Adrenal gland (tissue), 12 donors: ENCODE results near the gene GPRC5A. TPM values are rescaled to one million over a fixed set of nuclear protein-coding genes. Genes with fewer than 3 reads are reported as not detected.

Experiments used
- DNase-seq, 7 donors: peaks; one replicate each; pipeline ENCODE4 v3.0.0-alpha.2; 2019 to 2020
- H3K27ac ChIP-seq, 5 donors: fragments of 200-600 bp; sonication (generic) in 4 of 5; 1 replicate in 3 of 5; 2 replicates in 2 of 5; pipeline versions ENCODE4 v1.5.1 to v1.8.0; 2016 to 2020; ENCODE audit warnings: mild to moderate bottlenecking in 1 of 5
- H3K27me3 ChIP-seq: fragments of 200-600 bp; 2 replicates; pipeline ENCODE4 v1.8.0; 2021
- H3K36me3 ChIP-seq, 2 donors: fragments of 200-600 bp; replicated peaks in 1 of 2; 1 replicate in 1 of 2; 2 replicates in 1 of 2; pipeline versions ENCODE4 v1.5.1 to v1.8.0; 2018 to 2022
- H3K4me1 ChIP-seq, 2 donors: fragments of 200-600 bp; replicated peaks in 1 of 2; 1 replicate in 1 of 2; 2 replicates in 1 of 2; pipeline versions ENCODE4 v1.5.1 to v1.8.0; 2018 to 2021
- H3K4me3 ChIP-seq, 4 donors: fragments of 200-600 bp; sonication (generic) in 3 of 4; one replicate each; pipeline ENCODE4 v1.5.1; 2016 to 2018
- H3K9me3 ChIP-seq, 3 donors: fragments of 200-600 bp; sonication (generic) in 1 of 3; replicated peaks in 1 of 3; 1 replicate in 2 of 3; 2 replicates in 1 of 3; pipeline versions ENCODE4 v1.5.1 to v1.8.0; 2016 to 2021
- CTCF ChIP-seq, 6 experiments: fragments of 450-650 bp in 4 of 6; fragments of 200-600 bp in 2 of 6; sonication (generic) in 1 of 6; IDR thresholded peaks; 1 replicate in 5 of 6; 2 replicates in 1 of 6; pipeline versions ENCODE4 v1.5.1 to v1.8.0; 2016 to 2021; ENCODE audit warnings: antibody characterized with exemption in 6 of 6, mild to moderate bottlenecking in 2 of 6, moderate library complexity in 1 of 6
- POLR2A ChIP-seq, 2 donors: fragments of 450-650 bp; IDR thresholded peaks; one replicate each; pipeline ENCODE4 v1.6.1; 2017; ENCODE audit warnings: antibody characterized with exemption in 2 of 2, mild to moderate bottlenecking in 2 of 2, moderate library complexity in 1 of 2
- WGBS, 4 donors: extraction: QIAGEN DNeasy Blood & Tissue Kit in 2 of 4; methylation state at CpG; one replicate each; pipeline versions ENCODE4 v1.1.5 to v1.1.7; 2013 to 2017; 5-methylcytosine and 5-hydroxymethylcytosine counted together
- intact Hi-C, 2 donors: fragments of 100-400 bp; cut with DNase I; formaldehyde crosslinking; loops; one replicate each; pipeline versions ENCODE4 v1.14.1 to v1.15.0; 2022 to 2023
- microRNA counts, 2 donors: library from miRNA; unstranded; fragments of <30 nt; microRNA quantifications; one replicate each; lab custom pipeline; 2016
- polyA plus RNA-seq, 3 donors: library from polyadenylated mRNA; stranded (reverse); fragments of 200-250 nt in 2 of 3; fragments of 350-450 nt in 1 of 3; fragmentation: Illumina TruSeq in 1 of 3; extraction: RNeasy Lipid Tissue Mini Kit (QIAGEN cat#74804) in 1 of 3; gene quantifications; one replicate each; pipeline ENCODE4 v1.2.3, GENCODE V29; 2013 to 2014
- total RNA-seq, 9 donors: library from RNA; depleted of rRNA in 4 of 9; stranded (reverse); fragments of >200 nt in 4 of 9; fragments of 120-200 nt in 1 of 9; fragmentation: NEBNext Ultra II Directional in 1 of 9; extraction: Animal tissue kit (Norgen Biotek cat#: 25700) in 1 of 9; gene quantifications; one replicate each; pipeline versions ENCODE4 v1.1.0 to v1.2.4, GENCODE V29; 2013 to 2023
- donor health status: healthy with polysubstance abuse.
- donor health status: Bipolar disorder and iron deficiency.
- donor health status: DM: yes; HTN: yes; CAD: no.
- donor health status: DM: no; HTN: no; CAD: no.
- donor health status: DM: no; HTN: no; CAD: no.
- donor health status: DM: yes; HTN: yes; CAD: no.

The GPRC5A gene
- total and polyA plus RNA-seq, 12 donors, result 0.33 to 22.3 (median 6.2) TPM

- Histone ChIP-seq H3K27me3 (no peaks in the 10 kb centered on the region), H3K4me1 (no peaks in the 10 kb centered on the region), H3K27ac (no peak overlapping the region), H3K4me3 (no peak overlapping the region), H3K9me3 (no peaks in the 10 kb centered on the region), H3K36me3 (no peaks in the 10 kb centered on the region)
- intact Hi-C loops, result no loop called here
- WGBS, 4 donors, result 75 to 92% (median 84%) methylated on average over 5 of the region's 5 CpGs
- no peak for DNase-seq
- TF ChIP-seq CTCF (IDR thresholded peaks at IDR 0.05) (no peak), POLR2A (IDR thresholded peaks at IDR 0.05) (no peak)
Observed at GRCh38 chr12:12960639-12961209, 69.4 kb downstream of the GPRC5A start.

- Histone ChIP-seq H3K36me3 (peaks cover 0 to 18% of the 10 kb centered on the region in 2 donors), H3K27ac (no peak overlapping the region), H3K4me3 (no peak overlapping the region), H3K27me3 (no peaks in the 10 kb centered on the region), H3K4me1 (no peaks in the 10 kb centered on the region), H3K9me3 (no peaks in the 10 kb centered on the region)
- WGBS, 4 donors, result 85 to 89% (median 86%) methylated on average over 4 of the region's 4 CpGs
- DNase-seq, result no peak
- TF ChIP-seq POLR2A (IDR thresholded peaks at IDR 0.05) (no peak), CTCF (IDR thresholded peaks at IDR 0.05) (no peak)
- intact Hi-C loops, result no loop called here
Observed at GRCh38 chr12:12964255-12964654, 72.9 kb downstream of the GPRC5A start.

- TF ChIP-seq CTCF (IDR thresholded peaks at IDR 0.05) (no peak), POLR2A (IDR thresholded peaks at IDR 0.05) (no peak)
- no peaks in the 10 kb centered on the region for H3K27me3 ChIP-seq
- intact Hi-C loops, result no loop called here
- no peaks in the 10 kb centered on the region for H3K4me1 ChIP-seq
- no peaks in the 10 kb centered on the region for H3K9me3 ChIP-seq
- H3K27ac ChIP-seq, result no peak overlapping the region
- no peak for DNase-seq
- peaks cover 0 to 23% of the 10 kb centered on the region in 2 donors for H3K36me3 ChIP-seq
- WGBS, 4 donors, result 76 to 88% (median 83%) methylated on average over 4 of the region's 4 CpGs
- H3K4me3 ChIP-seq, result no peak overlapping the region
Observed at GRCh38 chr12:12965836-12966235, 74.5 kb downstream of the GPRC5A start.

MicroRNAs within 50 kb of the gene (microRNA counts, 767-probe panel; counts per million panel counts)
- microRNA hsa-miR-614 (lab: Ali Mortazavi, UCI), result 0 counts per million in 2 donors

Other genes with a start within 250 kb of the GPRC5A start
- gene GPR19, start 195.4 kb upstream of the GPRC5A start, total RNA-seq, result 1 to 10 TPM in 2 of 9 donors, under 1 TPM in 4, not detected in 3; 0.56 to 1.1 (median 0.78) TPM
- gene GPR19, start 195.4 kb upstream of the GPRC5A start, polyA plus RNA-seq, result 1 to 10 TPM in 2 of 3 donors, under 1 TPM in 1; 0.98 to 1.8 (median 1.1) TPM
- 10 to 100 TPM; 37.9 to 97.8 (median 64.4) TPM for gene CDKN1B, start 174.2 kb upstream of the GPRC5A start, total RNA-seq
- 10 to 100 TPM; 18.2 to 80.3 (median 25.3) TPM for gene CDKN1B, start 174.2 kb upstream of the GPRC5A start, polyA plus RNA-seq
- 10 to 100 TPM in 4 of 9 donors, 1 to 10 TPM in 5; 2.1 to 11.5 (median 8.1) TPM for gene APOLD1, start 105.9 kb upstream of the GPRC5A start, total RNA-seq
- 1 to 10 TPM; 1.2 to 7.6 (median 6.9) TPM for gene APOLD1, start 105.9 kb upstream of the GPRC5A start, polyA plus RNA-seq
- gene DDX47, start 78.2 kb upstream of the GPRC5A start, total RNA-seq, result 10 to 100 TPM; 28.8 to 77.3 (median 45.2) TPM
- 10 to 100 TPM; 31.6 to 70.3 (median 34.0) TPM for gene DDX47, start 78.2 kb upstream of the GPRC5A start, polyA plus RNA-seq
- not detected for gene GPRC5D, start 60.6 kb downstream of the GPRC5A start, total RNA-seq
- under 1 TPM in 2 of 3 donors, not detected in 1; 0.17 to 0.40 TPM for gene GPRC5D, start 60.6 kb downstream of the GPRC5A start, polyA plus RNA-seq
- gene HEBP1, start 108.7 kb downstream of the GPRC5A start, total RNA-seq, result 100 to 1,000 TPM in 4 of 9 donors, 10 to 100 TPM in 5; 34.3 to 165 (median 97.6) TPM
- gene HEBP1, start 108.7 kb downstream of the GPRC5A start, polyA plus RNA-seq, result 100 to 1,000 TPM in 1 of 3 donors, 10 to 100 TPM in 2; 53.3 to 142 (median 53.4) TPM
- 1 to 10 TPM; 4.0 to 9.9 (median 6.9) TPM for gene FAM234B, start 152.8 kb downstream of the GPRC5A start, total RNA-seq
- 1 to 10 TPM in 1 of 3 donors, under 1 TPM in 2; 0.64 to 4.6 (median 0.67) TPM for gene FAM234B, start 152.8 kb downstream of the GPRC5A start, polyA plus RNA-seq
- gene GSG1, start 212.1 kb downstream of the GPRC5A start, total RNA-seq, result not detected
- gene GSG1, start 212.1 kb downstream of the GPRC5A start, polyA plus RNA-seq, result not detected